ENCODE measurements around the gene CACNA1I.

Gene CACNA1I

GRCh38 chr22:39706376-39707140 is 136.0 kb downstream of the CACNA1I start:
- Histone ChIP-seq H3K27ac (ENCODE audit: insufficient read depth, low read length, poor library complexity, severe bottlenecking) (no peak overlapping the region), H3K4me3 (ENCODE audit: insufficient read depth, low read depth, low read length, poor library complexity, severe bottlenecking) (no peak overlapping the region), H3K9me3 (ENCODE audit: control insufficient read depth, low read length) (no peaks in the 10 kb centered on the region), H3K27me3 (replicated peaks; ENCODE audit: control insufficient read depth, insufficient read depth, low read length, poor library complexity, severe bottlenecking) (no peaks in the 10 kb centered on the region), H3K36me3 (ENCODE audit: control insufficient read depth, insufficient read depth, low read length) (no peaks in the 10 kb centered on the region), H3K4me1 (ENCODE audit: control insufficient read depth, insufficient read depth, low read length, poor library complexity, severe bottlenecking) (no peaks in the 10 kb centered on the region)
- no peak for DNase-seq

DNA sequence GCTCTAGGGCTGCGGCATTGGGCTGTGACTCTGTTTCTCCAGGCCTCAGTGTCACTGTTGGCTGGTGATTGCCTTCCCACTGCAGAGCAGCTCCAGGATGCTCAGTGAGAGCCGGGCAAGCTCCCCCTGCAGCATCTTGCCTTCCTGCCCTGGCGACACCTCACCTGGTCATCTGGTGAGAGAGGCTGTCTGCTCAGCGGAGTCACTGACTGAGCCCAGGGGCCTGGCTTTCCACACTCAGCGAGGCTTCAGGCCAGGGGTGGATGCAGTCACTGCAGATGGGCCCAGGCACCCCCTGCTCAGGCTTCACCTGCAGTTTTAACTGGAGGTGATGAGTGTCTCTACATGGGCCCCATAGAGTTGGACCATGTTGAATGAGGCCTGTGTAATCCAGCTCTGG is 136.8 kb downstream of the CACNA1I start:
- no peak for DNase-seq
- no peaks in the 10 kb centered on the region for H3K4me1 ChIP-seq (ENCODE audit: control insufficient read depth, insufficient read depth, low read length, poor library complexity, severe bottlenecking)
- H3K4me3 ChIP-seq (ENCODE audit: insufficient read depth, low read depth, low read length, poor library complexity, severe bottlenecking), result no peak overlapping the region
- H3K36me3 ChIP-seq (ENCODE audit: control insufficient read depth, insufficient read depth, low read length), result no peaks in the 10 kb centered on the region
- H3K9me3 ChIP-seq (ENCODE audit: control insufficient read depth, low read length), result no peaks in the 10 kb centered on the region
- no peaks in the 10 kb centered on the region for H3K27me3 ChIP-seq (replicated peaks; ENCODE audit: control insufficient read depth, insufficient read depth, low read length, poor library complexity, severe bottlenecking)
- H3K27ac ChIP-seq (ENCODE audit: insufficient read depth, low read length, poor library complexity, severe bottlenecking), result no peak overlapping the region

DNA sequence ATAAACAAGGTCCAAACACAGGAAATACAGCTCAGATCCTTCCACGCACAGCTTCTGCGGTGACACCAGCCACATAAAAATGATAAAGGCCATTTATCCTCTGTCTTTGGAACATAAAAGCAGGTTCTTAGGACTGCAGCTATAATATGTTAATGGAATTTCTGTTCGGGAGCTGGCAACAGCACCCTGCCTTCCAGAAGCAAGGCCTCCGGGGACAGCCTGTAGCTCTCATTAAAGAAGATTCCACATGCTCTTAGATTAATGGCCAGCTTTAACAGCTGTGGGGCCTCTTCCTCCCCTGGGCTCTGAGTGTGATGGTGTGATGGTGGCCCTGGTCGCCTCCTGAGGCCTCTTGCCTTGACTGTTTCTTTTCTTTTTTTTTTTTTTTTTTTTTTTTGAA is 137.3 kb downstream of the CACNA1I start:
- Histone ChIP-seq H3K27me3 (replicated peaks; ENCODE audit: control insufficient read depth, insufficient read depth, low read length, poor library complexity, severe bottlenecking) (no peaks in the 10 kb centered on the region), H3K4me1 (ENCODE audit: control insufficient read depth, insufficient read depth, low read length, poor library complexity, severe bottlenecking) (no peaks in the 10 kb centered on the region), H3K9me3 (ENCODE audit: control insufficient read depth, low read length) (no peaks in the 10 kb centered on the region), H3K36me3 (ENCODE audit: control insufficient read depth, insufficient read depth, low read length) (no peaks in the 10 kb centered on the region), H3K27ac (ENCODE audit: insufficient read depth, low read length, poor library complexity, severe bottlenecking) (no peak overlapping the region), H3K4me3 (ENCODE audit: insufficient read depth, low read depth, low read length, poor library complexity, severe bottlenecking) (no peak overlapping the region)
- no peak for DNase-seq

DNA sequence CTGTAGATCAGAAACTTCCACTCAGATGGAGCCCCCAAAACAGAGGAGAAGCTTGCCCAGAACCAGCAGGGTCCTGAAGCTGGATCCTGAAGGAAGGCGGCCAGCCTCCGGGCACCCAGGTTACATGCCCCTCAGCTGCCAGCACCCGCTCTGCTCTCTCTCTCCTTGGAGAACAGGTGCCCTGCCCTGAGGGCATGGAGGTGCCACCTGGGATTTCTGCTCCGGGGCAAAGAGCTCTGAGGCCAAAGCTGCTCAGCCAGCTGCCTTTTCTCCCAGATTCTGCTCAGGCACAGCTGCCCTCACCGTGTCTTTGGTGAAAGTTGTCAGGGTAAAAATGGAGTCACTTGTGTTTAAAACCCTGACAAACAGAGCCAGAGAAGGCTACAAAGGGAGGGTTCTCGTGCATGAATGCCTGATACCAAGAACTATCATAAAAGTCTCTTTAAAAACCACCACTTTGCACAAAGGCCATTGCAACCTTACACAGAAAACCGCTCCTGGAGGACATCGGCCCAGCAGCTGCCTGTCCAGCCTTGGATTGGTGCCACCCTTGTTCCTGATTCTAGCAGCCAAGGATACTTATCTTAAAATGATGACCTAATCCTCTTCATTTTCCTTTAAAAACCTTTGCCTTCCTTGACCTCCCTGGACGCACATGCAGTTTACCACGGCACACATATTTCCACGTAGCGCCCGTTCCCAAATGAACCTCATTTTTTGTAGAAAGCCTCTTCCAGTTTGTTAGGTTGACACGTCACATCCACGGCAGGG is 140.0 kb downstream of the CACNA1I start:
- Histone ChIP-seq H3K27ac (ENCODE audit: insufficient read depth, low read length, poor library complexity, severe bottlenecking) (no peak overlapping the region), H3K36me3 (ENCODE audit: control insufficient read depth, insufficient read depth, low read length) (no peaks in the 10 kb centered on the region), H3K9me3 (ENCODE audit: control insufficient read depth, low read length) (no peaks in the 10 kb centered on the region), H3K27me3 (replicated peaks; ENCODE audit: control insufficient read depth, insufficient read depth, low read length, poor library complexity, severe bottlenecking) (no peaks in the 10 kb centered on the region), H3K4me1 (ENCODE audit: control insufficient read depth, insufficient read depth, low read length, poor library complexity, severe bottlenecking) (no peaks in the 10 kb centered on the region), H3K4me3 (ENCODE audit: insufficient read depth, low read depth, low read length, poor library complexity, severe bottlenecking) (no peak overlapping the region)
- DNase-seq, result no peak

DNA sequence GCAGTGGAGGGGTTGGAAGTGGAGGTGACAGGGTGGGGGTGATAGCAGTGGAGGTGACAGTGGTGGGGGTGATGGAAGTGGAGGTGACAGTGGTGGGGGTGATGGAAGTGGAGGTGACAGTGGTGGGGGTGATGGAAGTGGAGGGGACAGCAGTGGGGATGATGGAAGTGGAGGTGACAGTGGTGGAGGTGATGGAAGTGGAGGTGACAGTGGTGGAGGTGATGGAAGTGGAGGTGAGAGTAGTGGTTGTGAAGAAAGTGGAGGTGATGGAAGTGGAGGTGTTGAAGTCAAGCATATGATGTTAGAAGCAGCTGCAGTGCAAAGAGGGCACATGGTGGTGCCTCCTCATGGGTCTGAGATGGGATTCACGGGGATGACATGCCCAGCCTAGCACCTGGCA is 141.5 kb downstream of the CACNA1I start:
- no peaks in the 10 kb centered on the region for H3K4me1 ChIP-seq (ENCODE audit: control insufficient read depth, insufficient read depth, low read length, poor library complexity, severe bottlenecking)
- no peaks in the 10 kb centered on the region for H3K27me3 ChIP-seq (replicated peaks; ENCODE audit: control insufficient read depth, insufficient read depth, low read length, poor library complexity, severe bottlenecking)
- no peak overlapping the region for H3K27ac ChIP-seq (ENCODE audit: insufficient read depth, low read length, poor library complexity, severe bottlenecking)
- no peaks in the 10 kb centered on the region for H3K36me3 ChIP-seq (ENCODE audit: control insufficient read depth, insufficient read depth, low read length)
- H3K4me3 ChIP-seq (ENCODE audit: insufficient read depth, low read depth, low read length, poor library complexity, severe bottlenecking), result no peak overlapping the region
- DNase-seq, result no peak
- no peaks in the 10 kb centered on the region for H3K9me3 ChIP-seq (ENCODE audit: control insufficient read depth, low read length)

DNA sequence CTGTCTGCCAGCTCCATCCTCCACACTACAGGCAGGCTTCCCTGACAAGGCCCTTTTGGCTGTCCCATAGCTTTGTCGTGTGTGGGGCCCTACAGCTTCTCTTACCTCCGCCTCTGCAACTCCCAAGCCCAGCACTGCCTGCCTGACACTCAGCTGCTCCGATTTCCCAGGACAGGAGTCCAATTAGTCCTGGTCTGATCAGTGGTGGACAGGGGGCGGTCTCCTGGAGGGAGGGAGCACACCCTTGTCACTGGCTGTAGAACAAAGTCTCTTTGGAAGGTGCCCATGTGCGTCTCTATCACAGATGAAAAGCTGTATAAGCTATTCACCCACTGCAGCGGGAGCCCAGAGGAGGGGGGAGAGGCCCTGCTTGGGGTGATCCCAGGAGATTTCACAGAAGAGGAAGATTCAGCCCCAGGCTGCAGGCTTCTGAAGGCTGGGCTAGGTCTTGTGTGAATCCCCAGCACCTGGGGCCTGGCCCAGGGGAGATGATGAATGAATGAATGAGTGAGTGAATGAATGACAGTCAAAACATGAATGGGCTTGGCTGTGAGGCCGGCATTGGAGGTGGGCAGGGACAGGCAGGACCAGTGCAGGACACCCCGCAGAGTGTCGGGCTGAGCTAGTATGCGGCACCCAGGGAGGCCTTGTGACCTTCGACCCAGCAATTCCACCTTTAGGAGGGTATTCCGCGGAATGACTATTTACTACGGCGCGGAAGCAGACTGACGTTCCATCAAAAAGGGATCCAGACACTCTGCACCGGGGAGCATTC is 142.4 kb downstream of the CACNA1I start:
- Histone ChIP-seq H3K4me1 (ENCODE audit: control insufficient read depth, insufficient read depth, low read length, poor library complexity, severe bottlenecking) (no peaks in the 10 kb centered on the region), H3K27me3 (replicated peaks; ENCODE audit: control insufficient read depth, insufficient read depth, low read length, poor library complexity, severe bottlenecking) (no peaks in the 10 kb centered on the region), H3K36me3 (ENCODE audit: control insufficient read depth, insufficient read depth, low read length) (no peaks in the 10 kb centered on the region), H3K27ac (ENCODE audit: insufficient read depth, low read length, poor library complexity, severe bottlenecking) (no peak overlapping the region), H3K4me3 (ENCODE audit: insufficient read depth, low read depth, low read length, poor library complexity, severe bottlenecking) (no peak overlapping the region), H3K9me3 (ENCODE audit: control insufficient read depth, low read length) (no peaks in the 10 kb centered on the region)
- no peak for DNase-seq

DNA sequence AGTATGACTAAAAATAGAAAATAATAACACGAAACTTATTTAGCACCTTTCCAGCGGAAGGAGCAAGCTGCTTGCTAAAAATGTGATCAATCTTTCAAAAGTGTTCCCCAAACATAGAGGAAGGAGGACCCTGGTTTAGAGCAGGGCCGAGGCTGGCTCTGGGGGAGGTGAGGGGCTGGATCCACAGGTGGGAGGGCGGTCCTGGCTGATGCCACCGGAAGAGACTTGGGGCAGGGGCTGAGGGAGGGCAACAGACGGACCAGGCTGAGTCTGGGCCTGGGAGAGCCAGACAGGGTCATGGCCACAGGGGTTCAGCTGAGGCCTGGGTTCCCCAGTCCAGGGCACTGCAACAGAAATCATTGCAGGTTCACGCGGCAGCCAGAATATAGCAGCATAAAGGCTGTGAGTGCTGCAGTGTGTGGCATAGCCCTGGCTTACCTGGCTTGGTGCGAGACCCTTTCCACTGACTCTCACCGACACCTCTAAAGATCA is 143.3 kb downstream of the CACNA1I start:
- no peak overlapping the region for H3K4me3 ChIP-seq (ENCODE audit: insufficient read depth, low read depth, low read length, poor library complexity, severe bottlenecking)
- DNase-seq, result no peak
- H3K27ac ChIP-seq (ENCODE audit: insufficient read depth, low read length, poor library complexity, severe bottlenecking), result no peak overlapping the region

GRCh38 chr22:39714321-39714720 is 143.8 kb downstream of the CACNA1I start:
- no peaks in the 10 kb centered on the region for H3K27me3 ChIP-seq (replicated peaks; ENCODE audit: control insufficient read depth, insufficient read depth, low read length, poor library complexity, severe bottlenecking)
- H3K4me3 ChIP-seq (ENCODE audit: insufficient read depth, low read depth, low read length, poor library complexity, severe bottlenecking), result no peak overlapping the region
- H3K9me3 ChIP-seq (ENCODE audit: control insufficient read depth, low read length), result no peaks in the 10 kb centered on the region
- no peaks in the 10 kb centered on the region for H3K36me3 ChIP-seq (ENCODE audit: control insufficient read depth, insufficient read depth, low read length)
- no peaks in the 10 kb centered on the region for H3K4me1 ChIP-seq (ENCODE audit: control insufficient read depth, insufficient read depth, low read length, poor library complexity, severe bottlenecking)
- no peak for DNase-seq
- no peak overlapping the region for H3K27ac ChIP-seq (ENCODE audit: insufficient read depth, low read length, poor library complexity, severe bottlenecking)

More for the DNA sequence above, 143.3 kb downstream of the CACNA1I start:
- Histone ChIP-seq H3K36me3 (ENCODE audit: control insufficient read depth, insufficient read depth, low read length) (no peaks in the 10 kb centered on the region), H3K4me1 (ENCODE audit: control insufficient read depth, insufficient read depth, low read length, poor library complexity, severe bottlenecking) (no peaks in the 10 kb centered on the region), H3K27me3 (replicated peaks; ENCODE audit: control insufficient read depth, insufficient read depth, low read length, poor library complexity, severe bottlenecking) (no peaks in the 10 kb centered on the region), H3K9me3 (ENCODE audit: control insufficient read depth, low read length) (no peaks in the 10 kb centered on the region)

- Histone ChIP-seq H3K36me3 (ENCODE audit: control insufficient read depth, insufficient read depth, low read length) (no peaks in the 10 kb centered on the region), H3K27ac (ENCODE audit: insufficient read depth, low read length, poor library complexity, severe bottlenecking) (no peak overlapping the region), H3K9me3 (ENCODE audit: control insufficient read depth, low read length) (no peaks in the 10 kb centered on the region), H3K27me3 (replicated peaks; ENCODE audit: control insufficient read depth, insufficient read depth, low read length, poor library complexity, severe bottlenecking) (no peaks in the 10 kb centered on the region), H3K4me3 (ENCODE audit: insufficient read depth, low read depth, low read length, poor library complexity, severe bottlenecking) (no peak overlapping the region), H3K4me1 (ENCODE audit: control insufficient read depth, insufficient read depth, low read length, poor library complexity, severe bottlenecking) (no peaks in the 10 kb centered on the region)
- no peak for DNase-seq
These were observed 145.4 kb downstream of the CACNA1I start for GRCh38 chr22:39715778-39716495.
